Mesenchymal stem cell (in vitro differentiated cells and primary cell): ENCODE data around the gene NUMB.

Source experiments
- DNase-seq: peaks from one replicate; pipeline ENCODE4 v3.0.0-alpha.2; 2013
- H2AFZ ChIP-seq: one replicate; pipeline ENCODE4 v1.6.1; 2013; ENCODE audit warnings: low read depth, mild to moderate bottlenecking, control low read depth, inconsistent platforms, low read length, moderate library complexity
- H2AK5ac ChIP-seq: 2 replicates; pipeline ENCODE4 v1.6.1; 2013; ENCODE audit warnings: low read length, moderate library complexity, mild to moderate bottlenecking, inconsistent platforms; ENCODE audit not compliant: severe bottlenecking
- H2BK120ac ChIP-seq: one replicate; pipeline ENCODE4 v1.6.1; 2013; ENCODE audit warnings: low read depth, mild to moderate bottlenecking, inconsistent platforms, low read length, moderate library complexity
- H2BK12ac ChIP-seq, 2 experiments: one replicate each; pipeline ENCODE4 v1.6.1; 2013; ENCODE audit warnings: inconsistent platforms in 2 of 2, low read length in 2 of 2, mild to moderate bottlenecking in 2 of 2, moderate library complexity in 2 of 2, control low read depth in 1 of 2
- H2BK15ac ChIP-seq: one replicate; pipeline ENCODE4 v1.6.1; 2013; ENCODE audit warnings: mild to moderate bottlenecking, low read depth, inconsistent platforms; ENCODE audit not compliant: poor library complexity, severe bottlenecking
- H2BK5ac ChIP-seq: 2 replicates; pipeline ENCODE4 v1.6.1; 2013; ENCODE audit warnings: low read depth, mild to moderate bottlenecking, low read length, control low read depth, inconsistent platforms; ENCODE audit not compliant: poor library complexity, severe bottlenecking
- H3K14ac ChIP-seq, 2 experiments: one replicate each; pipeline ENCODE4 v1.6.1; 2013; ENCODE audit warnings: inconsistent platforms in 2 of 2, low read length in 2 of 2, control low read depth in 1 of 2, mild to moderate bottlenecking in 1 of 2, moderate library complexity in 1 of 2
- H3K18ac ChIP-seq, 2 experiments: one replicate each; pipeline ENCODE4 v1.6.1; 2013; ENCODE audit warnings: inconsistent platforms in 2 of 2, low read length in 2 of 2, control low read depth in 1 of 2, low read depth in 1 of 2, mild to moderate bottlenecking in 1 of 2
- H3K23ac ChIP-seq, 2 experiments: one replicate each; pipeline ENCODE4 v1.6.1; 2013; ENCODE audit warnings: inconsistent platforms in 2 of 2, low read length in 2 of 2, mild to moderate bottlenecking in 2 of 2, moderate library complexity in 2 of 2, control low read depth in 1 of 2
- H3K27ac ChIP-seq: 2 replicates; pipeline ENCODE4 v1.5.1; 2013; ENCODE audit warnings: mild to moderate bottlenecking, moderate library complexity, low read length, control low read depth, inconsistent platforms; ENCODE audit not compliant: poor library complexity, severe bottlenecking
- H3K27me3 ChIP-seq, 2 experiments: 2 replicates each; pipeline versions ENCODE4 v1.6.1 to v1.7.0; 2013; ENCODE audit warnings: low read length in 2 of 2, mild to moderate bottlenecking in 2 of 2, moderate library complexity in 2 of 2, control low read depth in 1 of 2, inconsistent platforms in 1 of 2; ENCODE audit not compliant: control insufficient read depth in 1 of 2, insufficient read depth in 1 of 2
- H3K36me3 ChIP-seq, 2 experiments: 2 replicates each; pipeline versions ENCODE4 v1.6.1 to v1.7.0; 2013; ENCODE audit warnings: low read length in 2 of 2, control low read depth in 1 of 2, inconsistent platforms in 1 of 2, low read depth in 1 of 2, mild to moderate bottlenecking in 1 of 2; ENCODE audit not compliant: insufficient read depth in 2 of 2, control insufficient read depth in 1 of 2
- H3K4ac ChIP-seq, 2 experiments: one replicate each; pipeline ENCODE4 v1.6.1; 2013; ENCODE audit warnings: inconsistent platforms in 2 of 2, low read length in 2 of 2, mild to moderate bottlenecking in 2 of 2, moderate library complexity in 2 of 2, control low read depth in 1 of 2, low read depth in 1 of 2
- H3K4me1 ChIP-seq: 2 replicates; pipeline ENCODE4 v1.6.1; 2013; ENCODE audit warnings: low read depth, low read length, control low read depth; ENCODE audit not compliant: control insufficient read depth, insufficient read depth
- H3K4me2 ChIP-seq: 2 replicates; pipeline ENCODE4 v1.6.1; 2013; ENCODE audit warnings: low read length, mild to moderate bottlenecking, inconsistent platforms; ENCODE audit not compliant: poor library complexity, severe bottlenecking
- H3K4me3 ChIP-seq, 2 experiments: 2 replicates each; pipeline versions ENCODE4 v1.5.1 to v1.7.0; 2013; ENCODE audit warnings: low read length in 2 of 2, mild to moderate bottlenecking in 2 of 2, control low read depth in 1 of 2, low read depth in 1 of 2; ENCODE audit not compliant: insufficient read depth in 1 of 2
- H3K79me1 ChIP-seq: replicated peaks from 2 replicates; pipeline ENCODE4 v1.6.1; 2013; ENCODE audit warnings: mild to moderate bottlenecking, control low read depth, low read length, inconsistent platforms; ENCODE audit not compliant: poor library complexity, severe bottlenecking
- H3K9ac ChIP-seq: 2 replicates; pipeline ENCODE4 v1.7.0; 2013; ENCODE audit warnings: mild to moderate bottlenecking, low read length, moderate library complexity
- H3K9me3 ChIP-seq: 2 replicates; pipeline ENCODE4 v1.7.0; 2013; ENCODE audit warnings: mild to moderate bottlenecking, low read length; ENCODE audit not compliant: control insufficient read depth
- H4K8ac ChIP-seq: one replicate; pipeline ENCODE4 v1.6.1; 2013; ENCODE audit warnings: inconsistent platforms, mild to moderate bottlenecking, low read length, moderate library complexity
- H4K91ac ChIP-seq: one replicate; pipeline ENCODE4 v1.6.1; 2013; ENCODE audit warnings: mild to moderate bottlenecking, low read length, inconsistent platforms
- WGBS: methylation state at CpG from one replicate; pipeline ENCODE4 v1.1.7; 2013; ENCODE audit warnings: mixed read lengths; 5-methylcytosine and 5-hydroxymethylcytosine counted together

The NUMB gene

DNA sequence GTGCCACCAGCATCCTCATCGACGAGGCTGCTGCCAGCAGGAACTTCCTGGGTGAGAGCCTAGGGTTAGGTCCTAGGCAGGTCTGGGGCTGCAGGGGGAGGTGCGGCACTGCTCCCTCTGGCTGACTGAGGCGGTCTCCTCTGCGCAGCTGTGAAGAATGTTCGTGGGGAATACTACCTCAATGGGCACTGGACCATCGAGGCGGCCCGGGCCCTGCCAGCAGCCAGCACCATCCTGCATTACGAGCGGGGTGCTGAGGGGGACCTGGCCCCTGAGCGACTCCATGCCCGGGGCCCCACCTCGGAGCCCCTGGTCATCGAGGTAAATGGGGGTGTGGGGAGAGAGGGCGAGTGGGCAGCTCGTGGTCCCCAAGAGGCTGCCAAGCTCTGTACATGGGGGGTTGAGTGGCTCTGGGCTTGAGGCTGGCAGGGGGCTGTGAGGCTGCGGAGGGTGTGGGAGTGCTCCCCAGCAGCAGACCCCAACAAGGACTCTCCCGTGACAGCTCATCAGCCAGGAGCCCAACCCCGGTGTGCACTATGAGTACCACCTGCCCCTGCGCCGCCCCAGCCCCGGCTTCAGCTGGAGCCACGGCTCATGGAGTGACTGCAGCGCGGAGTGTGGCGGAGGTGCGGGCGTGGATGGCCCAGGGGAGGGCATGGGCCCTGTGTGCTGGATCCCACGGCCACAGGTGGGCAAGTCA, 206.7 kb downstream of the NUMB start:
- DNase-seq = no peak
- 96% methylated on average over 30 of the region's 30 CpGs for WGBS
- H3K36me3 ChIP-seq = peaks cover 3 to 62% of the 10 kb centered on the region in 2 experiments
- no peak overlapping the region for H2AK5ac ChIP-seq
- no peak overlapping the region for H3K18ac ChIP-seq
- H3K9ac ChIP-seq = no peak overlapping the region
- no peak overlapping the region for H3K4me2 ChIP-seq
- H3K27me3 ChIP-seq = no peaks in the 10 kb centered on the region
- no peak overlapping the region for H3K23ac ChIP-seq
- no peak overlapping the region for H3K4me3 ChIP-seq
- H2BK12ac ChIP-seq = no peak overlapping the region
- H3K79me1 ChIP-seq = peaks cover 5% of the 10 kb centered on the region
- H3K4ac ChIP-seq = no peak overlapping the region
- H4K91ac ChIP-seq = no peak overlapping the region
- no peak overlapping the region for H3K14ac ChIP-seq
- H4K8ac ChIP-seq = no peak overlapping the region
- no peak overlapping the region for H2BK5ac ChIP-seq
- H2AFZ ChIP-seq = no peak overlapping the region
- H2BK15ac ChIP-seq = no peak overlapping the region
- H3K4me1 ChIP-seq = peaks cover 36% of the 10 kb centered on the region
- no peak overlapping the region for H3K27ac ChIP-seq
- no peaks in the 10 kb centered on the region for H3K9me3 ChIP-seq
- H2BK120ac ChIP-seq = no peak overlapping the region

DNA sequence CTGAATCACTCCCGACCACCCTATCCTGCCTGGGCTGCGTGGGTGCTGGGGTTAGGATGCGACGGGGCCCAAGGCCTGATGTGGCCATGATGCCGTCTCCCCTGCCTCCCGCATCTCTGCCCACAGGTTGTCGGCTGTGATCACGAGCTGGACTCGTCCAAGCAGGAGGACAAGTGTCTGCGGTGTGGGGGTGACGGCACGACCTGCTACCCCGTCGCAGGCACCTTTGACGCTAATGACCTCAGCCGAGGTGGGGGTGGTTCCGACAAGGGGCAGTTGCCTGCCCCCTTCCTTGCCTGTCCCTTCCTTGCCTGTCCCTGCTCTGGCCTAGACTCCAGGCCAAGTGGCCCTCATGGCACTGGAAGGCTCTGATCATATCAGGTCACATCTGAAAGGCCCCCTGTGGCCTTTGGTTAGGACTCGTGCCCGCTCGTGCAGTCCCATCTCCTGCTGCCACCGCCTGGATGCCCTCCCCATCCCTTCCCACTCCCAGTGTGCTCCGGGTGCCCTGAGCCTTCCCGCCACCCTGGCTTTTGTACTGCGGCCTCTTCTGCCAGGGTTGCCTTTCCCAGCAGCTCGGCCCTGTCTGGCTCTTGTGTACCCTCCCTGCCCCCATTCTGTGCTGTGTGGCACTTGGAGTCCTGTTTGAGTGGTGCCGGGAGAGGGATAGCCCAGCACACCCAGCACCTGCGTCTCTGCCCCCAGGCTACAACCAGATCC, 207.4 kb downstream of the NUMB start:
- no peak overlapping the region for H3K23ac ChIP-seq
- H3K4me3 ChIP-seq = no peak overlapping the region
- H3K18ac ChIP-seq = no peak overlapping the region
- no peak for DNase-seq
- peaks cover 36% of the 10 kb centered on the region for H3K4me1 ChIP-seq
- H4K91ac ChIP-seq = no peak overlapping the region
- H3K27me3 ChIP-seq = no peaks in the 10 kb centered on the region
- no peak overlapping the region for H3K14ac ChIP-seq
- H2BK12ac ChIP-seq = no peak overlapping the region
- H3K9ac ChIP-seq = no peak overlapping the region
- H2BK5ac ChIP-seq = no peak overlapping the region
- H2BK15ac ChIP-seq = no peak overlapping the region
- H3K79me1 ChIP-seq = peaks cover 5% of the 10 kb centered on the region
- no peak overlapping the region for H3K4ac ChIP-seq
- no peak overlapping the region for H3K27ac ChIP-seq
- peaks cover 3 to 63% of the 10 kb centered on the region in 2 experiments for H3K36me3 ChIP-seq
- no peak overlapping the region for H2AFZ ChIP-seq
- no peak overlapping the region for H2AK5ac ChIP-seq
- no peaks in the 10 kb centered on the region for H3K9me3 ChIP-seq
- no peak overlapping the region for H4K8ac ChIP-seq
- WGBS = 88% methylated on average over 23 of the region's 27 CpGs
- H3K4me2 ChIP-seq = no peak overlapping the region
- no peak overlapping the region for H2BK120ac ChIP-seq

DNA sequence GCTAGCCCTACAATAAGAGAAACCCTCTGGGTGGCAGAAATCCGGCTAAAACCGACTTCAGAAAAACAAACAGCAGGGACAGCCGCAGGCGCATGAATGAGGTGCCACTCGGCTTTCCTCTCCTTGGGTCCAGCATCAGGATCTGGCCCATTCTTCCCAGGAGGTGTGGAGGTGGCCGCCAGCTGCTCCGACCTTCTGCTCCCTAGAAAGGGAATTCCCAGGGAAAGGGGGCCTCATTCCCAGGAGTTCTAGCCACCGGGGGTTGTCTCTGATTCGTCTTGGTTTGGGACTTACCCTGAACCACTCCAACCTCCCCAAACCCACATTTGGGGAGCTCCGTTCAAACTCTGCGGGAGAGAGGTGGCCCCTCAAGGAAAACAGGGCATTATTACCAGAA, 208.0 kb downstream of the NUMB start:
- Histone ChIP-seq H3K36me3 (peaks cover 3 to 63% of the 10 kb centered on the region in 2 experiments), H2BK5ac (no peak overlapping the region), H3K4me1 (peaks cover 41% of the 10 kb centered on the region), H3K79me1 (peaks cover 9% of the 10 kb centered on the region), H2BK120ac (no peak overlapping the region), H2BK12ac (no peak overlapping the region), H3K4ac (no peak overlapping the region), H3K27me3 (no peaks in the 10 kb centered on the region), H3K4me2 (no peak overlapping the region), H4K91ac (no peak overlapping the region), H3K14ac (no peak overlapping the region), H2BK15ac (no peak overlapping the region), H2AK5ac (no peak overlapping the region), H3K4me3 (no peak overlapping the region), H3K23ac (no peak overlapping the region), H2AFZ (no peak overlapping the region), H3K9ac (no peak overlapping the region), H4K8ac (no peak overlapping the region), H3K9me3 (no peaks in the 10 kb centered on the region), H3K18ac (no peak overlapping the region), H3K27ac (no peak overlapping the region)
- WGBS = 90% methylated on average over 11 of the region's 11 CpGs
- DNase-seq = no peak

DNA sequence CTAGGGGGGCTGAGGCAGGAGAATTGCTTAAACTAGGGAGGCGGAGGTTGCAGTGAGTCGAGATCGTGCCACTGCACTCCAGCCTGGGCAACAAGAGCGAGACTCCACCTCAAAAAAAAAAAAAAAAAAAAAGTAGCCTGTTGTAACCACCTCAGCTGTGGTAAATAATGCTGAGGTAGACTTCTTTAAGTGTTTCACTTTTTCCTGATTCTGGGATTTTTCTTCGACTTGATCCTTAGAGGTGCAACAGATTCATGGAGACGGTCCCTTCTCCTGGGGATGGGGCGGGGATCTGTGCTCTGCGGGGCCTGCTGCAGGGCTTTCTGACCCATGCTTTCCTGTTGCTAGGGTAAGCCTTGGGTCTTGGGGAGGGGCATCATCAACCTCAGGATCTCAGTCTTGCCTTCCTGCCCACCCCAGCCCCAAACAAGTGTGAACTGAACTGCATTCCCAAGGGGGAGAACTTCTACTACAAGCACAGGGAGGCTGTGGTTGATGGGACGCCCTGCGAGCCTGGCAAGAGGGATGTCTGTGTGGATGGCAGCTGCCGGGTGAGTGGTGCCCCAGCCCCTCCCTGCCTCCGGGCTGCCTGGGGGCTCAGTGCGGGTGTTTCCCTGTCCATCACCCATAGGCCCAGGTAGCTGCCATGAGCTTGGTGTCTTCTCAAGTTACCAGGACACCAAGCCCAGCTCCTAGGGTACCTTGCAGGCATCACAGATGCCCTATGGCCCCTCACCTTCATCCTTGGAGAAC, 208.6 kb downstream of the NUMB start:
- no peaks in the 10 kb centered on the region for H3K9me3 ChIP-seq
- no peak overlapping the region for H2AFZ ChIP-seq
- no peak overlapping the region for H2BK120ac ChIP-seq
- no peak overlapping the region for H3K18ac ChIP-seq
- no peak overlapping the region for H3K4me2 ChIP-seq
- no peak overlapping the region for H2BK5ac ChIP-seq
- no peak overlapping the region for H4K8ac ChIP-seq
- H4K91ac ChIP-seq = no peak overlapping the region
- WGBS = 85% methylated on average over 9 of the region's 13 CpGs
- no peak overlapping the region for H2BK12ac ChIP-seq
- H3K23ac ChIP-seq = no peak overlapping the region
- no peak overlapping the region for H2BK15ac ChIP-seq
- H3K9ac ChIP-seq = no peak overlapping the region
- peaks cover 47% of the 10 kb centered on the region for H3K4me1 ChIP-seq
- DNase-seq = no peak
- H3K79me1 ChIP-seq = peaks cover 9% of the 10 kb centered on the region
- peaks cover 0 to 63% of the 10 kb centered on the region in 2 experiments for H3K36me3 ChIP-seq
- H3K4me3 ChIP-seq = no peak overlapping the region
- no peak overlapping the region for H2AK5ac ChIP-seq
- no peak overlapping the region for H3K27ac ChIP-seq
- no peak overlapping the region for H3K14ac ChIP-seq
- peaks cover 0 to 2% of the 10 kb centered on the region in 2 experiments for H3K27me3 ChIP-seq
- no peak overlapping the region for H3K4ac ChIP-seq
